K562 treated with DMSO at 1 percent for 4 hours (cell line): ENCODE data around the gene GDF2. TPM values are rescaled to one million over a fixed set of nuclear protein-coding genes. Genes with fewer than 3 reads are reported as not detected.

Source experiments
- total RNA-seq: library from RNA; unstranded; fragments of 300-600 nt; gene quantifications from 2 replicates; pipeline ENCODE4 v1.2.3, GENCODE V29; 2022; ENCODE audit not compliant: insufficient read depth

GDF2 gene
- total RNA-seq: 1.1 and 1.6 TPM in 2 replicates

GRCh38 chr10:47322300-47323061, at the start of gene GDF2:
GDF2 (plus strand) TSS chr10:47322454; CDS start chr10:47322669, 215 bp downstream.

GRCh38 chr10:47299611-47300428, 22.4 kb upstream of the GDF2 start, which contains the start of gene GDF10:
GDF10 (plus strand) TSS chr10:47300197; CDS start chr10:47300652, 455 bp downstream.

GRCh38 chr10:47348138-47348651, 25.9 kb downstream of the GDF2 start, which contains the start of gene RBP3:
RBP3 (plus strand) TSS chr10:47348363; CDS start chr10:47348485, 122 bp downstream.

Other genes with a start within 250 kb of the GDF2 start
- not detected in 2 replicates for gene GDF10, start 22.3 kb upstream of the GDF2 start, total RNA-seq
- gene RBP3, start 25.9 kb downstream of the GDF2 start, total RNA-seq: not detected in 2 replicates
- gene ZNF488, start 61.8 kb downstream of the GDF2 start, total RNA-seq: not detected in 2 replicates
- not detected in 2 replicates for gene ANXA8, start 161.7 kb downstream of the GDF2 start, total RNA-seq
- gene FAM25G, start 169.2 kb downstream of the GDF2 start, total RNA-seq: not detected in 2 replicates
- gene AGAP9, start 201.2 kb downstream of the GDF2 start, total RNA-seq: 2.1 and 4.5 TPM in 2 replicates